ENCODE results near the gene GDI1.

DNA sequence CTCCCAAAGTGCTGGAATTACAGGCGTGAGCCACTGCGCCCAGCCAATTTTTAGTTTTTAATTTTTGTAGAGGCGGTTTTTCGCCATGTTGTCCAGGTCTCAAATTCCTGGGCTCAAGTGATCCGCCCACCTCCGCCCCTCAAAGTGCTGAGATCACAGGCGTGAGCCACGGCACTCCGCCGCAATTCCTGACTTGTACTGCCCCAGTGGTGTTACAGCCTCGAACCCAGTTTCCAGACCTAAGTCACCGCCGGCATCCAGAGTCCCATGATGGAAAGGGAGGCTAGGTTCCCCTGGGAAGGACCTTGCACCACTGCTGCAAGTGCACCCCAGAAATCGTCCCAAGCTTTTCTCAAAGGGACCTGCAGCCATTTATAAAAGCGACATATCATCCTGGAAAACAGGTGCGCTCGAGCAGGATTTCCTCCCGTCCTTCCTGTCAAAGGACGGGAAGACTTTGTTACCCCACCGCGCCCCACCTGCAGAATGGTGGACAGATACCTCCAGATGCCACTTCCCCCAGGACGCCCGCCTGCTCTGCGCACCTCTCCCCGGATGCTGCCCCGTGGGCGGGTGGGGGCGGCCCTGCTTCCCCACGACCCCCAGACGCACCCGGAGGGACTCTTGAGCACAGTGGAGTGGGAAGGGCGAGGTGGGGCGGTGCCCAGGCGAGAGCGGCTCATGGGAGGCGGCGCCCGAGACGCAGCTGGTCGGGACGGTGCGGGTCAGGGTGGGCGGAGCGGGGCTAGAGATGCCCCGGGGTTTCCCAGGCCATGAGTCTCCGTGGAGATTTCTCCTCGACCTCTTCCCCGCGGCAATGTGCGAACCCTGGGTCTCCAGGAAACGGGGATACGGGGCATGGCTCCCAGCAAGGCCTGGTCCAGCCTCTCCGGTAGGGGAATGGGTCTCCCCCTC, 39.7 kb upstream of the GDI1 start:
- TF ChIP-seq, protein P1, sequence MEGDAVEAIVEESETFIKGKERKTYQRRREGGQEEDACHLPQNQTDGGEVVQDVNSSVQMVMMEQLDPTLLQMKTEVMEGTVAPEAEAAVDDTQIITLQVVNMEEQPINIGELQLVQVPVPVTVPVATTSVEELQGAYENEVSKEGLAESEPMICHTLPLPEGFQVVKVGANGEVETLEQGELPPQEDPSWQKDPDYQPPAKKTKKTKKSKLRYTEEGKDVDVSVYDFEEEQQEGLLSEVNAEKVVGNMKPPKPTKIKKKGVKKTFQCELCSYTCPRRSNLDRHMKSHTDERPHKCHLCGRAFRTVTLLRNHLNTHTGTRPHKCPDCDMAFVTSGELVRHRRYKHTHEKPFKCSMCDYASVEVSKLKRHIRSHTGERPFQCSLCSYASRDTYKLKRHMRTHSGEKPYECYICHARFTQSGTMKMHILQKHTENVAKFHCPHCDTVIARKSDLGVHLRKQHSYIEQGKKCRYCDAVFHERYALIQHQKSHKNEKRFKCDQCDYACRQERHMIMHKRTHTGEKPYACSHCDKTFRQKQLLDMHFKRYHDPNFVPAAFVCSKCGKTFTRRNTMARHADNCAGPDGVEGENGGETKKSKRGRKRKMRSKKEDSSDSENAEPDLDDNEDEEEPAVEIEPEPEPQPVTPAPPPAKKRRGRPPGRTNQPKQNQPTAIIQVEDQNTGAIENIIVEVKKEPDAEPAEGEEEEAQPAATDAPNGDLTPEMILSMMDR (IDR thresholded peaks at IDR 0.05) = no peak
- peak; percentile 38 to 55 for TF ChIP-seq POLR2A (IDR thresholded peaks at IDR 0.05)
- TF ChIP-seq POLR2AphosphoS5 (IDR thresholded peaks at IDR 0.05) = peak; percentile 13

Data from gastroesophageal sphincter (tissue), 3 donors.